GM23338 (cell line): ENCODE measurements around the gene PCDHGA11. TPM values are rescaled to one million over a fixed set of nuclear protein-coding genes. Genes with fewer than 3 reads are reported as not detected.

ENCODE experiments used
- polyA plus RNA-seq: library from polyadenylated mRNA; unstranded; fragments of >200 nt; fragmentation: Nextera tagmentation; extraction: Ambion mirVana; gene quantifications from 2 replicates; pipeline ENCODE4 v1.2.1, GENCODE V29; 2016
- total RNA-seq: library from RNA; depleted of rRNA; stranded (reverse); fragments of >200 nt; shearing (Covaris generic); gene quantifications from 2 replicates; pipeline ENCODE4 v1.2.3, GENCODE V29; 2014
- TF ChIP-seq, protein P1 (sequence below): fragments of 250-450 bp; sonication (Bioruptor Pico); IDR thresholded peaks from 2 replicates; pipeline ENCODE4 v1.5.0; 2020; ENCODE audit warnings: mild to moderate bottlenecking, moderate library complexity
- TF ChIP-seq, protein P2 (sequence below): IDR thresholded peaks from 2 replicates; pipeline ENCODE4 v1.6.1; 2016; ENCODE audit warnings: antibody characterized with exemption
- TF ChIP-seq, protein P3 (sequence below): IDR thresholded peaks from one replicate; pipeline ENCODE4 v1.6.1; 2018; ENCODE audit warnings: antibody characterized with exemption; ENCODE audit not compliant: unreplicated experiment

Gene PCDHGA11
- total and polyA plus RNA-seq, 2 experiments from 2014 or later, result 3.0 to 10.7 TPM

DNA sequence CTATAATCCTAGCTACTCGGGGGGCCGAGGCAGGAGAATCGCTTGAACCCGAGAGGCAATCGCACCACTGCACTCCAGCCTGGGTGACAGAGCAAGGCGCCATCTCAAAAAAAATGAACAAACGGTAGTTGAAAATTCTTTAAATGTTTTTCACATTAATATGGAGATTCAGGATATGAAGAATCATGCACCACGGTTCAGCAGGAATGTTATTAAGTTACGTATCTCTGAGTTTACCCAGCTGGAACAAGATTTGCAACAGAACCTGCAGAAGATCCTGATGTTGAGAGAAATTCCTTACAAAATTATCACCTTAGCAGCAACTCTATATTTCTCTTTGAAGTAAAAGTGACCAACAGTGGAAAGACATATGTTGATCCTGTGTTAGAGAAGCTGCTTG is 19.5 kb downstream of the PCDHGA11 start (continued):
- TF ChIP-seq, protein P1, sequence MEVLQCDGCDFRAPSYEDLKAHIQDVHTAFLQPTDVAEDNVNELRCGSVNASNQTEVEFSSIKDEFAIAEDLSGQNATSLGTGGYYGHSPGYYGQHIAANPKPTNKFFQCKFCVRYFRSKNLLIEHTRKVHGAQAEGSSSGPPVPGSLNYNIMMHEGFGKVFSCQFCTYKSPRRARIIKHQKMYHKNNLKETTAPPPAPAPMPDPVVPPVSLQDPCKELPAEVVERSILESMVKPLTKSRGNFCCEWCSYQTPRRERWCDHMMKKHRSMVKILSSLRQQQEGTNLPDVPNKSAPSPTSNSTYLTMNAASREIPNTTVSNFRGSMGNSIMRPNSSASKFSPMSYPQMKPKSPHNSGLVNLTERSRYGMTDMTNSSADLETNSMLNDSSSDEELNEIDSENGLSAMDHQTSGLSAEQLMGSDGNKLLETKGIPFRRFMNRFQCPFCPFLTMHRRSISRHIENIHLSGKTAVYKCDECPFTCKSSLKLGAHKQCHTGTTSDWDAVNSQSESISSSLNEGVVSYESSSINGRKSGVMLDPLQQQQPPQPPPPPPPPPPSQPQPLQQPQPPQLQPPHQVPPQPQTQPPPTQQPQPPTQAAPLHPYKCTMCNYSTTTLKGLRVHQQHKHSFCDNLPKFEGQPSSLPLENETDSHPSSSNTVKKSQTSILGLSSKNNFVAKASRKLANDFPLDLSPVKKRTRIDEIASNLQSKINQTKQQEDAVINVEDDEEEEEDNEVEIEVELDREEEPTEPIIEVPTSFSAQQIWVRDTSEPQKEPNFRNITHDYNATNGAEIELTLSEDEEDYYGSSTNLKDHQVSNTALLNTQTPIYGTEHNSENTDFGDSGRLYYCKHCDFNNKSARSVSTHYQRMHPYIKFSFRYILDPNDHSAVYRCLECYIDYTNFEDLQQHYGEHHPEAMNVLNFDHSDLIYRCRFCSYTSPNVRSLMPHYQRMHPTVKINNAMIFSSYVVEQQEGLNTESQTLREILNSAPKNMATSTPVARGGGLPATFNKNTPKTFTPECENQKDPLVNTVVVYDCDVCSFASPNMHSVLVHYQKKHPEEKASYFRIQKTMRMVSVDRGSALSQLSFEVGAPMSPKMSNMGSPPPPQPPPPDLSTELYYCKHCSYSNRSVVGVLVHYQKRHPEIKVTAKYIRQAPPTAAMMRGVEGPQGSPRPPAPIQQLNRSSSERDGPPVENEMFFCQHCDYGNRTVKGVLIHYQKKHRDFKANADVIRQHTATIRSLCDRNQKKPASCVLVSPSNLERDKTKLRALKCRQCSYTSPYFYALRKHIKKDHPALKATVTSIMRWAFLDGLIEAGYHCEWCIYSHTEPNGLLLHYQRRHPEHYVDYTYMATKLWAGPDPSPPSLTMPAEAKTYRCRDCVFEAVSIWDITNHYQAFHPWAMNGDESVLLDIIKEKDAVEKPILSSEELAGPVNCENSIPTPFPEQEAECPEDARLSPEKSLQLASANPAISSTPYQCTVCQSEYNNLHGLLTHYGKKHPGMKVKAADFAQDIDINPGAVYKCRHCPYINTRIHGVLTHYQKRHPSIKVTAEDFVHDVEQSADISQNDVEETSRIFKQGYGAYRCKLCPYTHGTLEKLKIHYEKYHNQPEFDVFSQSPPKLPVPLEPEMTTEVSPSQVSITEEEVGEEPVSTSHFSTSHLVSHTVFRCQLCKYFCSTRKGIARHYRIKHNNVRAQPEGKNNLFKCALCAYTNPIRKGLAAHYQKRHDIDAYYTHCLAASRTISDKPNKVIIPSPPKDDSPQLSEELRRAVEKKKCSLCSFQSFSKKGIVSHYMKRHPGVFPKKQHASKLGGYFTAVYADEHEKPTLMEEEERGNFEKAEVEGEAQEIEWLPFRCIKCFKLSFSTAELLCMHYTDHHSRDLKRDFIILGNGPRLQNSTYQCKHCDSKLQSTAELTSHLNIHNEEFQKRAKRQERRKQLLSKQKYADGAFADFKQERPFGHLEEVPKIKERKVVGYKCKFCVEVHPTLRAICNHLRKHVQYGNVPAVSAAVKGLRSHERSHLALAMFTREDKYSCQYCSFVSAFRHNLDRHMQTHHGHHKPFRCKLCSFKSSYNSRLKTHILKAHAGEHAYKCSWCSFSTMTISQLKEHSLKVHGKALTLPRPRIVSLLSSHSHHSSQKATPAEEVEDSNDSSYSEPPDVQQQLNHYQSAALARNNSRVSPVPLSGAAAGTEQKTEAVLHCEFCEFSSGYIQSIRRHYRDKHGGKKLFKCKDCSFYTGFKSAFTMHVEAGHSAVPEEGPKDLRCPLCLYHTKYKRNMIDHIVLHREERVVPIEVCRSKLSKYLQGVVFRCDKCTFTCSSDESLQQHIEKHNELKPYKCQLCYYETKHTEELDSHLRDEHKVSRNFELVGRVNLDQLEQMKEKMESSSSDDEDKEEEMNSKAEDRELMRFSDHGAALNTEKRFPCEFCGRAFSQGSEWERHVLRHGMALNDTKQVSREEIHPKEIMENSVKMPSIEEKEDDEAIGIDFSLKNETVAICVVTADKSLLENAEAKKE (CRISPR knock-in tag), result no peak
- TF ChIP-seq, protein P2, sequence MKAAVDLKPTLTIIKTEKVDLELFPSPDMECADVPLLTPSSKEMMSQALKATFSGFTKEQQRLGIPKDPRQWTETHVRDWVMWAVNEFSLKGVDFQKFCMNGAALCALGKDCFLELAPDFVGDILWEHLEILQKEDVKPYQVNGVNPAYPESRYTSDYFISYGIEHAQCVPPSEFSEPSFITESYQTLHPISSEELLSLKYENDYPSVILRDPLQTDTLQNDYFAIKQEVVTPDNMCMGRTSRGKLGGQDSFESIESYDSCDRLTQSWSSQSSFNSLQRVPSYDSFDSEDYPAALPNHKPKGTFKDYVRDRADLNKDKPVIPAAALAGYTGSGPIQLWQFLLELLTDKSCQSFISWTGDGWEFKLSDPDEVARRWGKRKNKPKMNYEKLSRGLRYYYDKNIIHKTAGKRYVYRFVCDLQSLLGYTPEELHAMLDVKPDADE, result no peak
- TF ChIP-seq, protein P3, sequence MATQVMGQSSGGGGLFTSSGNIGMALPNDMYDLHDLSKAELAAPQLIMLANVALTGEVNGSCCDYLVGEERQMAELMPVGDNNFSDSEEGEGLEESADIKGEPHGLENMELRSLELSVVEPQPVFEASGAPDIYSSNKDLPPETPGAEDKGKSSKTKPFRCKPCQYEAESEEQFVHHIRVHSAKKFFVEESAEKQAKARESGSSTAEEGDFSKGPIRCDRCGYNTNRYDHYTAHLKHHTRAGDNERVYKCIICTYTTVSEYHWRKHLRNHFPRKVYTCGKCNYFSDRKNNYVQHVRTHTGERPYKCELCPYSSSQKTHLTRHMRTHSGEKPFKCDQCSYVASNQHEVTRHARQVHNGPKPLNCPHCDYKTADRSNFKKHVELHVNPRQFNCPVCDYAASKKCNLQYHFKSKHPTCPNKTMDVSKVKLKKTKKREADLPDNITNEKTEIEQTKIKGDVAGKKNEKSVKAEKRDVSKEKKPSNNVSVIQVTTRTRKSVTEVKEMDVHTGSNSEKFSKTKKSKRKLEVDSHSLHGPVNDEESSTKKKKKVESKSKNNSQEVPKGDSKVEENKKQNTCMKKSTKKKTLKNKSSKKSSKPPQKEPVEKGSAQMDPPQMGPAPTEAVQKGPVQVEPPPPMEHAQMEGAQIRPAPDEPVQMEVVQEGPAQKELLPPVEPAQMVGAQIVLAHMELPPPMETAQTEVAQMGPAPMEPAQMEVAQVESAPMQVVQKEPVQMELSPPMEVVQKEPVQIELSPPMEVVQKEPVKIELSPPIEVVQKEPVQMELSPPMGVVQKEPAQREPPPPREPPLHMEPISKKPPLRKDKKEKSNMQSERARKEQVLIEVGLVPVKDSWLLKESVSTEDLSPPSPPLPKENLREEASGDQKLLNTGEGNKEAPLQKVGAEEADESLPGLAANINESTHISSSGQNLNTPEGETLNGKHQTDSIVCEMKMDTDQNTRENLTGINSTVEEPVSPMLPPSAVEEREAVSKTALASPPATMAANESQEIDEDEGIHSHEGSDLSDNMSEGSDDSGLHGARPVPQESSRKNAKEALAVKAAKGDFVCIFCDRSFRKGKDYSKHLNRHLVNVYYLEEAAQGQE, result no peak
